Osteocyte (in vitro differentiated cells): ENCODE results near the gene RCSD1. TPM values are rescaled to one million over a fixed set of nuclear protein-coding genes. Genes with fewer than 3 reads are reported as not detected.

Experiments used
- DNase-seq: peaks from one replicate; pipeline ENCODE4 v3.0.0; 2021; ENCODE audit warnings: mixed read lengths; ENCODE audit not compliant: unreplicated experiment; ENCODE audit errors: extremely low spot score
- H3K27ac Mint-ChIP-seq: one replicate; pipeline ENCODE4 v1.8.0; 2021; ENCODE audit warnings: mild to moderate bottlenecking, mixed read lengths; ENCODE audit not compliant: unreplicated experiment
- H3K27me3 Mint-ChIP-seq: one replicate; pipeline ENCODE4 v1.8.0; 2021; ENCODE audit warnings: mixed read lengths; ENCODE audit not compliant: unreplicated experiment
- H3K36me3 Mint-ChIP-seq: one replicate; pipeline ENCODE4 v1.8.0; 2021; ENCODE audit warnings: mixed read lengths; ENCODE audit not compliant: unreplicated experiment
- H3K4me1 Mint-ChIP-seq: one replicate; pipeline ENCODE4 v1.8.0; 2021; ENCODE audit warnings: mixed read lengths; ENCODE audit not compliant: unreplicated experiment
- H3K4me3 Mint-ChIP-seq: one replicate; pipeline ENCODE4 v1.8.0; 2021; ENCODE audit warnings: mild to moderate bottlenecking, moderate library complexity, mixed read lengths; ENCODE audit not compliant: unreplicated experiment
- H3K9me3 Mint-ChIP-seq: one replicate; pipeline ENCODE4 v1.8.0; 2021; ENCODE audit warnings: mixed read lengths; ENCODE audit not compliant: unreplicated experiment
- CTCF ChIP-seq: fragments of 200-600 bp; sonication (generic); IDR thresholded peaks from 2 replicates; pipeline ENCODE4 v1.5.0; 2021; ENCODE audit warnings: antibody characterized with exemption, mild to moderate bottlenecking, moderate library complexity
- total RNA-seq: library from RNA; stranded (reverse); gene quantifications from 2 replicates; pipeline ENCODE4 v1.2.1, GENCODE V29; 2021

The RCSD1 gene
- total RNA-seq, 1 donor from 2014 or later: not detected

- no peak for TF ChIP-seq CTCF
- no peak overlapping the region for H3K4me3 Mint-ChIP-seq
Measured at GRCh38 chr1:167704715-167705114, 74.7 kb downstream of the RCSD1 start.

GRCh38 chr1:167705250-167705649 lies 75.2 kb downstream of the RCSD1 start:
- Mint-ChIP-seq H3K36me3 (no peaks in the 10 kb centered on the region), H3K4me1 (peaks cover 24% of the 10 kb centered on the region), H3K4me3 (no peak overlapping the region), H3K27me3 (peaks cover 18% of the 10 kb centered on the region), H3K9me3 (no peaks in the 10 kb centered on the region), H3K27ac (no peak overlapping the region)
- no peak for DNase-seq
- TF ChIP-seq CTCF: no peak

More at GRCh38 chr1:167704715-167705114, 74.7 kb downstream of the RCSD1 start:
- Mint-ChIP-seq H3K9me3 (no peaks in the 10 kb centered on the region), H3K4me1 (peaks cover 24% of the 10 kb centered on the region), H3K27me3 (peaks cover 18% of the 10 kb centered on the region), H3K36me3 (no peaks in the 10 kb centered on the region), H3K27ac (no peak overlapping the region)
- no peak for DNase-seq

GRCh38 chr1:167706363-167706762 lies 76.3 kb downstream of the RCSD1 start:
- H3K4me3 Mint-ChIP-seq: no peak overlapping the region
- H3K27me3 Mint-ChIP-seq: peaks cover 18% of the 10 kb centered on the region
- no peak for TF ChIP-seq CTCF
- H3K9me3 Mint-ChIP-seq: no peaks in the 10 kb centered on the region
- H3K27ac Mint-ChIP-seq: no peak overlapping the region
- H3K4me1 Mint-ChIP-seq: peaks cover 24% of the 10 kb centered on the region
- no peaks in the 10 kb centered on the region for H3K36me3 Mint-ChIP-seq
- no peak for DNase-seq

GRCh38 chr1:167706931-167707877 lies 77.2 kb downstream of the RCSD1 start:
- H3K9me3 Mint-ChIP-seq: no peaks in the 10 kb centered on the region
- peaks cover 18% of the 10 kb centered on the region for H3K27me3 Mint-ChIP-seq
- TF ChIP-seq CTCF: no peak
- no peaks in the 10 kb centered on the region for H3K36me3 Mint-ChIP-seq
- no peak for DNase-seq
- H3K27ac Mint-ChIP-seq: no peak overlapping the region
- H3K4me1 Mint-ChIP-seq: peaks cover 24% of the 10 kb centered on the region
- no peak overlapping the region for H3K4me3 Mint-ChIP-seq

- Mint-ChIP-seq H3K36me3 (no peaks in the 10 kb centered on the region), H3K4me1 (peaks cover 25% of the 10 kb centered on the region), H3K27me3 (peaks cover 17% of the 10 kb centered on the region), H3K9me3 (no peaks in the 10 kb centered on the region), H3K4me3 (no peak overlapping the region), H3K27ac (no peak overlapping the region)
- TF ChIP-seq CTCF: no peak
- DNase-seq: peak; percentile 23
Measured at GRCh38 chr1:167707942-167708341, 77.9 kb downstream of the RCSD1 start.
